CD4-positive, alpha-beta memory T cell (primary cell): ENCODE measurements around the gene TXNDC17. TPM values are rescaled to one million over a fixed set of nuclear protein-coding genes. Genes with fewer than 3 reads are reported as not detected.
A peak's percentile ranks its signal among the peaks of the same experiment; 100 is the strongest.

Source experiments
- CTCF ChIA-PET: fragments of 350-600 bp; sonication (Branson Sonifier 250); formaldehyde crosslinking; loops from one replicate; lab custom pipeline; 2021; ENCODE audit warnings: inconsistent platforms; ENCODE audit not compliant: partially characterized antibody; lab: Charles Lee
- POLR2A ChIA-PET: fragments of 350-600 bp; sonication (Branson Sonifier 250); formaldehyde crosslinking; loops from one replicate; lab custom pipeline; 2021; ENCODE audit not compliant: partially characterized antibody; lab: Charles Lee
- DNase-seq, 5 donors: peaks; one replicate each; pipeline versions ENCODE4 v3.0.0 to v3.0.0-alpha.2; 2020 to 2022; ENCODE audit warnings: mixed read lengths in 1 of 5
- H3K27ac ChIP-seq: one replicate; pipeline ENCODE4 v1.7.0; 2013; ENCODE audit warnings: low read depth, low read length
- H3K27me3 ChIP-seq: 2 replicates; pipeline ENCODE4 v1.7.0; 2013; ENCODE audit warnings: mild to moderate bottlenecking, low read length, moderate library complexity; ENCODE audit not compliant: insufficient read depth
- H3K36me3 ChIP-seq: 2 replicates; pipeline ENCODE4 v1.7.0; 2013; ENCODE audit warnings: mild to moderate bottlenecking, low read length, moderate library complexity; ENCODE audit not compliant: insufficient read depth
- H3K4me1 ChIP-seq: 2 replicates; pipeline ENCODE4 v1.7.0; 2013; ENCODE audit warnings: mild to moderate bottlenecking, low read length, moderate library complexity; ENCODE audit not compliant: insufficient read depth
- H3K4me3 ChIP-seq, 2 donors: one replicate each; pipeline ENCODE4 v1.7.0; 2013; ENCODE audit warnings: low read length in 2 of 2, mild to moderate bottlenecking in 1 of 2
- H3K9me3 ChIP-seq, 2 donors: one replicate each; pipeline ENCODE4 v1.7.0; 2013; ENCODE audit warnings: low read length in 2 of 2, control low read depth in 1 of 2; ENCODE audit not compliant: control insufficient read depth in 1 of 2
- H3K27ac Mint-ChIP-seq, 7 donors: one replicate each; pipeline ENCODE4 v1.8.0; 2020 to 2021; ENCODE audit warnings: mixed read lengths in 7 of 7, mild to moderate bottlenecking in 6 of 7, inconsistent platforms in 3 of 7, moderate library complexity in 3 of 7
- H3K27me3 Mint-ChIP-seq, 2 donors: one replicate each; pipeline ENCODE4 v1.8.0; 2020 to 2021; ENCODE audit warnings: mixed read lengths in 2 of 2
- H3K36me3 Mint-ChIP-seq, 2 donors: one replicate each; pipeline ENCODE4 v1.8.0; 2020 to 2021; ENCODE audit warnings: mixed read lengths in 2 of 2, inconsistent platforms in 1 of 2, mild to moderate bottlenecking in 1 of 2
- H3K4me1 Mint-ChIP-seq, 4 donors: one replicate each; pipeline ENCODE4 v1.8.0; 2020 to 2021; ENCODE audit warnings: mixed read lengths in 4 of 4, mild to moderate bottlenecking in 1 of 4
- H3K4me3 Mint-ChIP-seq, 8 donors: one replicate each; pipeline ENCODE4 v1.8.0; 2020 to 2021; ENCODE audit warnings: mixed read lengths in 8 of 8, mild to moderate bottlenecking in 7 of 8, moderate library complexity in 6 of 8, inconsistent platforms in 3 of 8
- H3K9me3 Mint-ChIP-seq, 8 donors: one replicate each; pipeline ENCODE4 v1.8.0; 2020 to 2021; ENCODE audit warnings: mixed read lengths in 8 of 8, mild to moderate bottlenecking in 5 of 8, inconsistent platforms in 3 of 8, moderate library complexity in 1 of 8
- intact Hi-C: fragments of 100-400 bp; cut with micrococcal nuclease; formaldehyde crosslinking; loops from one replicate; pipeline ENCODE4 v1.15.1; 2023
- polyA plus RNA-seq, 2 donors: library from polyadenylated mRNA; unstranded; fragments of 300-500 nt; fragmentation: Illumina TruSeq; gene quantifications; one replicate each; pipeline ENCODE4 v1.2.3, GENCODE V29; 2021
- total RNA-seq, 2 experiments: library from RNA; stranded (reverse); gene quantifications; one replicate each; pipeline ENCODE4 v1.2.3, GENCODE V29; 2021

TXNDC17 gene
- total and polyA plus RNA-seq, 4 experiments from 2014 or later: 17.0 to 122 (median 50.9) TPM

DNA sequence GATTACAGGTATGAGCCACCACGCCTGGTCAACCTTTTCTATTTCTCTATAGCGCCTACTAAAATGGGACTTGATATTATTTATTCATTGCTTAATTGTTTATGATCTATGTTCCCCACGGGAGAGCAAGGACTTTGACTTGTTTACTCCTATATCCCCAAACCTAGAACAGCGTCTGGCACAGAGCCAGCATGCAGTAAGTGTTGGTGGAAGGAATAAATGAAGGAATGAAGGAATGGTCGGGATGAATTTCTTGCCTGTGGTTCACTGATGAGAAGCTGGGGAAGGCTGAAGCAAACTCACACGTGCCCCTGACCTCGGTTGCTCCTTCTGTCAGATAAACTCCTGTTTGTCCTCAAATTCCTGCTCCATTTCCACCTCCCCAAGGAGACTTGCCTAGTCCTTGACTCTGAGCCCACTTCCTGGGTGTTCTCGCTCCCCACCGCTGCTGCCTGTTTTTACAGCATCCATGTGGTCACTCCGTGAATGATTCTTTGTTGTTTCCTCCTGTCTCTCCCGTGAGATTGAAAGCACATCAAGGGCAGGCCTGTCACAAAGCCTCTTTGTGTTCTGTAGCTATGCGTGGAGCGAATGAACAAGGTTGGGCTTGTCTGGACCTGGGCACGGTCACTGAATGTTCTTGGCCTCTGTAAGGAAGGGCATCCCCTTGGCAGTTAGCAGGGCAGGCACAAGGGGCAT, 28.0 kb downstream of the TXNDC17 start:
- H3K27me3 Mint-ChIP-seq: no peaks in the 10 kb centered on the region
- intact Hi-C loops: loop anchor here (5.0 kb wide), 1 partner anchor 173 kb away; no protein-coding TSS in a partner anchor
- POLR2A ChIA-PET: no interaction called here
- H3K4me3 Mint-ChIP-seq: no peak overlapping the region
- no peaks in the 10 kb centered on the region for H3K27me3 ChIP-seq
- H3K36me3 Mint-ChIP-seq: peaks cover 7 to 8% of the 10 kb centered on the region in 2 donors
- H3K36me3 ChIP-seq: no peaks in the 10 kb centered on the region
- H3K27ac Mint-ChIP-seq: peak overlapping the region in 1 of 7 donors; percentile 29
- CTCF ChIA-PET: interaction anchor here (1.3 kb wide), 1 partner anchor 245 kb away, joined by 4 read pairs; no protein-coding TSS in a partner anchor
- H3K4me3 ChIP-seq: no peak overlapping the region
- no peak for DNase-seq
- no peak overlapping the region for H3K27ac ChIP-seq
- peaks cover 0 to 2% (median 0%) of the 10 kb centered on the region in 8 donors for H3K9me3 Mint-ChIP-seq
- H3K4me1 ChIP-seq: peaks cover 4% of the 10 kb centered on the region
- H3K9me3 ChIP-seq: no peaks in the 10 kb centered on the region
- peaks cover 0 to 4% (median 3%) of the 10 kb centered on the region in 4 donors for H3K4me1 Mint-ChIP-seq

DNA sequence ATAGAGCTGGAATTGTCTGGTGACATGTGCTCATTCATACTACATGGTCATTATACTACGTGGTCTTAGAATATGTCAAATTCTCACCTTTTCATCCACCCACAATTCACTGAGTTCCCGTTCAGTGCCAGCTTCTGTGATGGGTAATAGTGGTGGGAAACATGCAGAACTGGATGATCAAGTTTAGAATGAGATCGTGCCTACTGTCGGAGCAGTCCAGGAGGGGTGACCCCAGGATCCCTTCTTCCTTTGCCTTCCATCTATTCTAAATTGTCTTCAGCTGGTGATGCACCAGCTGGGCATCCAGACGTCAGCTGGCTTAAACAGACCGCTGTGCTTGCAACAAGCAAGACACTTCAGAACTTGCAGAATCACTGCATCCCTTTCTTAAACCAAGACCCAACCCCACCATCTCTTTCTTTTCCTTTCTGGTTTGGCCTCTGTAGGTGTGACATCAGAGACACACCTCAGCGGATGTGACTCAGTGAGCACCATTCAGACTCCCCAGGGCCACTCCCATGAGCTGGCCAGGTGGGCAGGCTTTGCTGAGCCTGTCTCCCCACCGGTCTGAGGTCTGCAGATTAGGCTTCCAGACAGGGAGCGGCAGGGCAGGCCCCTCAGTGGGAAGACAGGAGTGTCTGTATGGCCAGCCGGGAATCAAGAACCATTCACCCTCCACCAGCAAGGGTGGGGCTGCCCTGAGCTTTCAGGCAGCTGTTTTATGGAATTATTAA, 28.8 kb downstream of the TXNDC17 start:
- Histone ChIP-seq H3K27me3 (no peaks in the 10 kb centered on the region), H3K27ac (no peak overlapping the region), H3K4me1 (peaks cover 4% of the 10 kb centered on the region), H3K4me3 (no peak overlapping the region), H3K36me3 (no peaks in the 10 kb centered on the region), H3K9me3 (no peaks in the 10 kb centered on the region)
- POLR2A ChIA-PET: no interaction called here
- intact Hi-C loops: loop anchor here (5.0 kb wide), 1 partner anchor 173 kb away; no protein-coding TSS in a partner anchor
- CTCF ChIA-PET: interaction anchor here (1.3 kb wide), 1 partner anchor 245 kb away, joined by 4 read pairs; no protein-coding TSS in a partner anchor
- peaks cover 0 to 4% (median 3%) of the 10 kb centered on the region in 4 donors for H3K4me1 Mint-ChIP-seq
- peaks cover 0 to 2% (median 0%) of the 10 kb centered on the region in 8 donors for H3K9me3 Mint-ChIP-seq
- H3K27me3 Mint-ChIP-seq: no peaks in the 10 kb centered on the region
- no peak for DNase-seq
- no peak overlapping the region for H3K27ac Mint-ChIP-seq
- peak overlapping the region in 1 of 8 donors; percentile 46 for H3K4me3 Mint-ChIP-seq
- peaks cover 6 to 7% of the 10 kb centered on the region in 2 donors for H3K36me3 Mint-ChIP-seq

DNA sequence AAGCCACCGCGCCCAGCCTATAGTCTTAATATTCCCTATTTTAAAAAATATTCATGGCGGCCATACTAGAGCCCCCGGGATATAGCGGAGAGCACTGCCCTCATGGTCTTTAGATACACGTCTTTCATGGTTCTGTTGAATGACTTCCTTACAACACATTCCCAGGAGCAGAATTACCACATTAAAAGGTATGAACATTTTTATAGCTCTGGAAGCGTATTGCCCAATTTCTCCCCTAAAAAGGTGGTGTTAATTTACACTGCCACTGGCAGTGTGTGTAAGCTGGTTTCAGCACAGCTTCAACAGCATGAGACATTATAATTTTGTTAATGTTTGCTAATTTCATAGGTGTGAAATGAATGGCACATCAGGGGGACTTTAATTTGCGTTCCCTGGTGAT, 29.7 kb downstream of the TXNDC17 start:
- Mint-ChIP-seq H3K27me3 (no peaks in the 10 kb centered on the region), H3K27ac (no peak overlapping the region), H3K4me1 (peaks cover 0 to 4% (median under 1%) of the 10 kb centered on the region in 4 donors), H3K9me3 (peaks cover 0 to 2% (median 0%) of the 10 kb centered on the region in 8 donors), H3K36me3 (peaks cover 4 to 7% of the 10 kb centered on the region in 2 donors), H3K4me3 (no peak overlapping the region)
- H3K4me1 ChIP-seq: peaks cover 4% of the 10 kb centered on the region
- CTCF ChIA-PET: interaction anchor here (1.3 kb wide), 1 partner anchor 244 kb away, joined by 4 read pairs; no protein-coding TSS in a partner anchor
- POLR2A ChIA-PET: no interaction called here
- H3K27ac ChIP-seq: no peak overlapping the region
- no peak overlapping the region for H3K4me3 ChIP-seq
- no peaks in the 10 kb centered on the region for H3K9me3 ChIP-seq
- intact Hi-C loops: no loop called here
- no peak for DNase-seq
- no peaks in the 10 kb centered on the region for H3K36me3 ChIP-seq
- H3K27me3 ChIP-seq: no peaks in the 10 kb centered on the region

DNA sequence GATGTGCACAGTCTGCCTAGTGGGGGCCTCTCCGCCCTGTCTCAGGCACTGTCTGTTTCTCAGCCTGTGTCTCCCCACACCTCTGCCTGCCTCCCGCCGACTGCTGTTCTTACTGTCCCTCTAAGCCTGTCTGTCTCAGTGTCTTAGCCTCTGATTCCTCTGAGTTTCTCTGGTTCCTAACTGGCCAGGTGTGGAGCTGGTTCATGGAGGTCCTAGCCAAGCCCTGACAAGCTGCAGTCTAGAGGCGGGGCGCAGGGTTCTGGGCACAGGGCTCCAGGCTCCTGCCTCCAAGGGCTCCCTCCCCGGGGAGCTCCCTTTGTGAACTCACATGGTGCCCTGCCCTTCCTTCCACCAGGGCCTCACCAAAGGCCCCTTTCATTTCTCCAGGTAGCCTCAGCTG, 30.1 kb downstream of the TXNDC17 start:
- H3K4me1 ChIP-seq: peaks cover 2% of the 10 kb centered on the region
- H3K36me3 Mint-ChIP-seq: peaks cover 3 to 7% of the 10 kb centered on the region in 2 donors

DNA sequence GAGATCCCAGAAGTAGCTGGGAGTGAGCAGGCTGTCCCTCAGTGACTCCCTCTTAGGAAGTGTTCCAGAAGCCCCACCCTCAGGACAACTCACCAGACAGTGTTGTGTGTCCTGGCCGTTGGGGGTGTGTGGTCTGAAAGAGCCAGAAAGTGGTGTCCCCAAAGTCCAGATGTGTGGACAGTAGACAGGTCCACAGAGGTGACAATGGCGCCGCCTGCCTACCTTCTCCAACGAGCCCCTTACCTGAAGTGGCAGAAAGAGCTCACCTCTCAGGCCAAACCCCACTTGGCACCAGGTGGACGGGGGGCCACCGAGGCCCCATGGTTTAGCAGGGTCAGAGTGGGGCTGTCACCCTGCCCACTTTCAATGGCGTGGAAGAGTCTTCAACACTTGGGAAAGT, 30.6 kb downstream of the TXNDC17 start:
- intact Hi-C loops: no loop called here
- H3K27me3 ChIP-seq: no peaks in the 10 kb centered on the region
- no peaks in the 10 kb centered on the region for H3K9me3 ChIP-seq
- peaks cover 0 to 2% (median under 1%) of the 10 kb centered on the region in 4 donors for H3K4me1 Mint-ChIP-seq
- no peak overlapping the region for H3K27ac Mint-ChIP-seq
- H3K27me3 Mint-ChIP-seq: peaks cover 0 to 3% of the 10 kb centered on the region in 2 donors
- CTCF ChIA-PET: interaction anchor here (0.7 to 0.8 kb wide), 2 partner anchors 27 to 31 kb away, joined by 3 to 4 read pairs; no protein-coding TSS in a partner anchor
- no peaks in the 10 kb centered on the region for H3K36me3 ChIP-seq
- no peaks in the 10 kb centered on the region for H3K4me1 ChIP-seq
- no peak for DNase-seq
- POLR2A ChIA-PET: no interaction called here
- peaks cover 0 to 2% (median 0%) of the 10 kb centered on the region in 8 donors for H3K9me3 Mint-ChIP-seq
- no peak overlapping the region for H3K4me3 ChIP-seq
- no peak overlapping the region for H3K27ac ChIP-seq
- no peak overlapping the region for H3K4me3 Mint-ChIP-seq
- peaks cover 2 to 7% of the 10 kb centered on the region in 2 donors for H3K36me3 Mint-ChIP-seq

More for the DNA sequence above, 30.1 kb downstream of the TXNDC17 start:
- H3K4me3 ChIP-seq: no peak overlapping the region
- H3K4me3 Mint-ChIP-seq: no peak overlapping the region
- peaks cover 0 to 3% of the 10 kb centered on the region in 2 donors for H3K27me3 Mint-ChIP-seq
- POLR2A ChIA-PET: no interaction called here
- intact Hi-C loops: no loop called here
- no peak overlapping the region for H3K27ac Mint-ChIP-seq
- H3K27me3 ChIP-seq: no peaks in the 10 kb centered on the region
- peaks cover 0 to 2% (median 0%) of the 10 kb centered on the region in 8 donors for H3K9me3 Mint-ChIP-seq
- H3K9me3 ChIP-seq: no peaks in the 10 kb centered on the region
- DNase-seq: no peak
- no peaks in the 10 kb centered on the region for H3K36me3 ChIP-seq
- H3K27ac ChIP-seq: no peak overlapping the region
- H3K4me1 Mint-ChIP-seq: peaks cover 0 to 3% (median under 1%) of the 10 kb centered on the region in 4 donors
- CTCF ChIA-PET: interaction anchor here (0.7 to 0.8 kb wide), 2 partner anchors 27 to 32 kb away, joined by 3 to 4 read pairs; no protein-coding TSS in a partner anchor

DNA sequence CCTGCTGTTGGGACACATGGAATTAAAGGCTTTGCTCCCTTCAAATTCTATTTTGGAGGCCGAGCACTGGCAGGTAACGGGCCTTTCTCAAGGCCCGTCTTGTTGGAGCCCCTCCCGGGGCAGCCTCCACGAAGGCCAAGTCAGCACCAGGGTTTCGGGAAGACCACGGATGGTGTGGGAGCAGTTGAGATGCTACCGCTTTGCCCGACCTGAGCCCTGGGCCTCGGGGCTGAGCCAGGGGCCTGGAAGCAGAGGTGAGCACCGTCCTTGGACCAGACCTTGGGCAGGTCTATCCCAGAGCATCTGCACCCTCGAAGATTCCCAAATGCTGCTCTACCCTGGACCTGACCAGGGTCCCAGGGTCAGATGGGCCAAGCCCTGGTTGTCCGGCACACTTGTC, 33.7 kb downstream of the TXNDC17 start:
- no peak overlapping the region for H3K27ac ChIP-seq
- H3K4me3 ChIP-seq: no peak overlapping the region
- no peak for DNase-seq
- no peaks in the 10 kb centered on the region for H3K9me3 Mint-ChIP-seq
- H3K27me3 Mint-ChIP-seq: peaks cover 7 to 9% of the 10 kb centered on the region in 2 donors
- POLR2A ChIA-PET: no interaction called here
- peaks cover 9% of the 10 kb centered on the region for H3K4me1 ChIP-seq
- H3K4me3 Mint-ChIP-seq: no peak overlapping the region
- H3K36me3 Mint-ChIP-seq: no peaks in the 10 kb centered on the region
- intact Hi-C loops: no loop called here
- peaks cover 4% of the 10 kb centered on the region for H3K27me3 ChIP-seq
- no peak overlapping the region for H3K27ac Mint-ChIP-seq
- CTCF ChIA-PET: no interaction called here
- no peaks in the 10 kb centered on the region for H3K9me3 ChIP-seq
- H3K4me1 Mint-ChIP-seq: peaks cover 0 to 10% (median 5%) of the 10 kb centered on the region in 4 donors
- H3K36me3 ChIP-seq: no peaks in the 10 kb centered on the region
